GM12801 (cell line): ENCODE data around the gene BCDIN3D.

ENCODE experiments used
- TF ChIP-seq, protein P1 (sequence below): IDR thresholded peaks from one replicate; pipeline ENCODE4 v1.5.1; 2011; ENCODE audit warnings: control low read depth; ENCODE audit not compliant: insufficient read length; ENCODE audit errors: extremely low read depth

BCDIN3D gene

GRCh38 chr12:49882248-49882850, 39.4 kb upstream of the BCDIN3D start:
- TF ChIP-seq, protein P1, sequence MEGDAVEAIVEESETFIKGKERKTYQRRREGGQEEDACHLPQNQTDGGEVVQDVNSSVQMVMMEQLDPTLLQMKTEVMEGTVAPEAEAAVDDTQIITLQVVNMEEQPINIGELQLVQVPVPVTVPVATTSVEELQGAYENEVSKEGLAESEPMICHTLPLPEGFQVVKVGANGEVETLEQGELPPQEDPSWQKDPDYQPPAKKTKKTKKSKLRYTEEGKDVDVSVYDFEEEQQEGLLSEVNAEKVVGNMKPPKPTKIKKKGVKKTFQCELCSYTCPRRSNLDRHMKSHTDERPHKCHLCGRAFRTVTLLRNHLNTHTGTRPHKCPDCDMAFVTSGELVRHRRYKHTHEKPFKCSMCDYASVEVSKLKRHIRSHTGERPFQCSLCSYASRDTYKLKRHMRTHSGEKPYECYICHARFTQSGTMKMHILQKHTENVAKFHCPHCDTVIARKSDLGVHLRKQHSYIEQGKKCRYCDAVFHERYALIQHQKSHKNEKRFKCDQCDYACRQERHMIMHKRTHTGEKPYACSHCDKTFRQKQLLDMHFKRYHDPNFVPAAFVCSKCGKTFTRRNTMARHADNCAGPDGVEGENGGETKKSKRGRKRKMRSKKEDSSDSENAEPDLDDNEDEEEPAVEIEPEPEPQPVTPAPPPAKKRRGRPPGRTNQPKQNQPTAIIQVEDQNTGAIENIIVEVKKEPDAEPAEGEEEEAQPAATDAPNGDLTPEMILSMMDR, result no peak

DNA sequence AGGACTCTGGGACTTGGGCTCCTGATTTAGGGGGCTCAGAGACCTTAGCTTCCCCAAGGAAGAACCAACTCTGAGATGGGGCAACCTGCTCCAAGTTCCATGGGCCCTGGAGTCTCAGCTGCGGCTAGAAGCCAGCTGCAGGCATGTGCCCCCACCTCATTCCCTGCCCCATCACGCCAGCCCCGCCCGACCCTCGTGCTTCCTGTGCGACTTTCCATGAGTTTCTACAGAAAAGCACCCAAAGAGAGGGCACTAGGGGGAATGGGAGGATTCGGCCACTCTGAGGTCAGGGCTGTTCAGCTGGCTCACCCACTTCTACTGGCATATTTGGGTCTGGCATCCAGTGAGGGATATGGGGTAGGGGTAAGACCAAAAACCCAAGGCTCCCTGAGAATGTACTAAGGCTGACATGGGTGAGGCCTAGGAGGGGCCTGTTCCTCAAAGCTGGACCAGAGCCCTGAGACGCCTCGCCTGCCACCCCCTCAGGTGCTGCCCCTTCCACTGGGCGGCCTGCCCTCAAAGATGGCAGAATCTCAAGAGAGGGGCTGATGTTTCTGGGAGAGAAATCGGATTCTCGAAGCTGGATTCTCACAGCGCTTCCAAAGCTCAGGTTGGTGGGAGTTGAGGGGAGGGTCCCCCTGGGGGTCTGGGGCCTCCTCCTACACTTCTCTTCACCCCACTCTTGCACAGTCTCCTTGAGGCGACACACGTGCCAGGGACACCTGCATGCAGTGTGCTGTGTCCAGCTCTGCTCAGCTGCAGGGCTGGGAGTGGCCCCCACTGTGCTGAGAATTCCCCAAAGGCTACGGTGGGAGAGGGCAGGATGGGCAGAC, 38.7 kb upstream of the BCDIN3D start:
- TF ChIP-seq, protein P1, result no peak

DNA sequence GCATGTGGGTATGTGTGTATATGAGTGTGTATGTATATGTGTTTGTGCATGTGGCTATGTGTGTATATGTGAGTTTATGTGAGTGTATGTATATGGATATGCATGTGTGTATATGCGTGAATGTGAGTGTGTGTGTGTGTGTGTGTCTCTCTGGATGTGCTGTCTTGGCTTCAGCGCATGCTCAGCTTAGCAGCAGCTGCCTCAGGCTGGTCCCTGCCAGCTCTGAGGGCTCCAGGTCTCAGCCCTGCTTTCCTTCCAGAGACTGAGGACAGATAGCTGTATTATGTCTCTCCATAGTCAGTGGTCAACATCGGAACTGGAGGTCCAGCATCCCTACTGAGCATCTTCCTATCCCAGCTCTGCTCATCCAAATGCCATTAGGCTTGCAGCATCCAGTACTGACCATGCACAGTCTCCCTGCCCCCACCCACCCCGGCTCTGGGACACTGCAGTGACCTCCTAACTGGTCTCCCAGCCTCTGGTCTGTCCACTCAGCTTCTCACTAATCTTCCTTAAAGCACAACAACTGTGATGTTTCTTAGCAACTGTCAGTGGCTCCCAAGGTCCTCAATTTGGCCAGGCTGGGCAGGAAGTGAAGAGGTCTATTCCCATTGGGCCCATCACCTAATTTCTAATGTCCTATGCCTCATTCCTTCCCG, 38.0 kb upstream of the BCDIN3D start:
- TF ChIP-seq, protein P1, result no peak

DNA sequence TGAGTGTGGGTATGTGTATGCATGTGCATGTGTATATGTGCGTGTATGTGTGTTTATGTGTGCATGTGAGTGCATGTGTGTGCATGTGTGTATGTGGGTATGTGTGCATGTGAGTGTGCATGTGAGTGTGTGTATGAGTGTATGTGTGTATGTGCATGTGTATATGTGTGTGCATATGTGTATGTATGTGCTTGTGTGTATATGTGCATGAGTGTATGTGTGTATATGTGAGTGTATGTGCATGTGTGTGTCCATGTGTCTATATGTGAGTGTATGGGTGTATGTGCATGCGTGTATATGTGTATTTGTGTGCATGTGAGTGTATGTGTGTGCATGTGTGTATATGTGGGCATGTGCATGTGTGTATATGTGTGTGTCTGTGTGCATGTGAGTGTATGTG, 35.1 kb upstream of the BCDIN3D start:
- TF ChIP-seq, protein P1, result no peak

DNA sequence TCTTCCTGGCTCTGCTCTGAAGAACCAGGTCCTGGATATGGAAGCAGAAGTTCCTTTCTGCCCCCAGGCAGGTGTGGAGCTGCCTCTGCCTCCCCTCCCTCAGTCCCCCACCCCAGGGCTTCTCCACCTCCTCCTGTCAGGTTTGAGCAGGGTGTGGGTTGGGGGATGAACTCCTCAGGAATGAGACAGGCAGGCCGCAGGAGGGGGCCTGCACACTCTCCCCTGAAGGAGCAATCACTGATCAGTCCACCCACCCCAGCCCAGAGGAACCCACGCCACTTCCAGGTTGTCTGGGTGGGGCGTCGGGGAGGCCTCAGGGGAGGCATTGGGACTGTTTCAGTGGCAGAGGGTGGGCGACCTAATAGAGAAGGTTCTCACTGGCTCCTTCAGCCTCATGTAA, 34.2 kb upstream of the BCDIN3D start:
- TF ChIP-seq, protein P1, result no peak

DNA sequence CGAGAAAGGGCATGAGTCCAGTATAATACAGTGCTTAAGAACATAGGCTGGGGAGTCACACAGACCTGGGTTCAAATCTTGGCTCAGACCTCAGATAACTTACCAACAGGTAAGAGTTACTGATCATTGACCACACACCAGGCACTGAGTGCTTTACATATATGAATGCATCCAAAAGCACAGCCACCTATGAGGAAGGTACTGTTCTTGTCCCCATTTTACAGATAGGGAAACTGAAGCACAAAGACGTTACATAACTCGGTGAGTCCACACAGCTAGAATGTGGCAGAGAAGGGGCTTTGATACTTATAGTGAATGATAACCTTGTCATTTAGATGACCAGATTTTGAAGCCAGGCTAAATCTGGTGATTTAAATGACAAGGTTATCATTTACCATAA, 33.2 kb upstream of the BCDIN3D start:
- TF ChIP-seq, protein P1, result no peak

DNA sequence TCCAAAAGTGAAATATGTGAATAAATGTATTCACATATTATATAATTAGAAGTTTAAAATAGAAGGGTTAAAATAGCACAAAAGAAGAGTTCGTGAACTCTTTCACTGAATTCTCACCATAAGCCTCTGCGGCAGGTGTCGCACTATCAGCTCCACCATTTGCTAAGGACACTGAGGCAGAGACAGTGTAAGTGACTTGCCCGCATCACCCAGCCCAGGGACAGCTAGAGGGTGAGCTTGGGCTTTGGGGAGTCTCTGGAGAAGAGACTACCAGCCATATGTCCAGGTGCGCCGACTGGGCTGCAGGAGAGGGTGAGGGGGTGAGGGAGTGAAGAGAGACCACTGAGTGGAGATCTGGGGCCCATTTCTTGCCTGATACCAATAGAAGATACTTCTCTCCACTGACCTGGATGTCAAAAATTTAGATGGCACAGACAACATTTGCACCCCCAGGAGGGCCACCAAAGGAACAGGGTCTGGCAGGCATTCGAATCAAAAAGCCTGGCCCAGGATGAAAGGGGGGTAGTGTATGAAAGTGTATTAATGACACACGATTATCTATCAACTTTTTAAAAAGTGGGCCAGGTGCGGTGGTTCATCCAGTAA, 32.3 kb upstream of the BCDIN3D start:
- TF ChIP-seq, protein P1, result no peak
